Stomach (tissue), 9 donors: Measurements from ENCODE around the gene RNF123. TPM values are rescaled to one million over a fixed set of nuclear protein-coding genes. Genes with fewer than 3 reads are reported as not detected.
A peak's percentile ranks its signal among the peaks of the same experiment; 100 is the strongest.

Experiments used
- DNase-seq, 2 donors: peaks; one replicate each; pipeline versions ENCODE4 v3.0.0 to v3.0.0-alpha.2; 2013 to 2019
- H3K27ac ChIP-seq, 5 donors: fragments of 200-600 bp in 4 of 5; sonication (generic) in 4 of 5; one replicate each; pipeline ENCODE4 v1.5.1; 2013 to 2019; ENCODE audit warnings: mild to moderate bottlenecking in 1 of 5, moderate library complexity in 1 of 5
- H3K27me3 ChIP-seq, 3 donors: fragments of 200-600 bp; sonication (generic); one replicate each; pipeline ENCODE4 v1.5.1; 2017 to 2019; ENCODE audit warnings: mixed run types in 1 of 3
- H3K36me3 ChIP-seq, 4 donors: fragments of 200-600 bp; sonication (generic); 1 replicate in 3 of 4; 2 replicates in 1 of 4; pipeline ENCODE4 v1.5.1; 2016 to 2019
- H3K4me1 ChIP-seq, 4 donors: fragments of 200-600 bp; sonication (generic); one replicate each; pipeline ENCODE4 v1.5.1; 2016 to 2019
- H3K4me3 ChIP-seq, 4 donors: fragments of 200-600 bp; sonication (generic) in 3 of 4; one replicate each; pipeline ENCODE4 v1.5.1; 2016 to 2019; ENCODE audit warnings: mild to moderate bottlenecking in 1 of 4
- H3K9me3 ChIP-seq, 4 donors: fragments of 200-600 bp; sonication (generic); one replicate each; pipeline ENCODE4 v1.5.1; 2016 to 2019
- CTCF ChIP-seq, 7 experiments: fragments of 450-650 bp in 4 of 7; fragments of 200-600 bp in 3 of 7; sonication (generic) in 3 of 7; IDR thresholded peaks; one replicate each; pipeline ENCODE4 v1.5.1; 2016 to 2019; ENCODE audit warnings: antibody characterized with exemption in 7 of 7, control low read depth in 2 of 7, mild to moderate bottlenecking in 1 of 7
- EP300 ChIP-seq: sonication (generic); formaldehyde crosslinking; IDR thresholded peaks from one replicate; pipeline ENCODE4 v1.6.1; 2017; ENCODE audit warnings: antibody characterized with exemption
- POLR2A ChIP-seq, 4 donors: fragments of 450-650 bp; IDR thresholded peaks; one replicate each; pipeline ENCODE4 v1.6.1; 2016; ENCODE audit warnings: antibody characterized with exemption in 4 of 4, control low read depth in 2 of 4, mild to moderate bottlenecking in 1 of 4, moderate library complexity in 1 of 4
- POLR2AphosphoS5 ChIP-seq, 3 donors: sonication (generic); formaldehyde crosslinking; IDR thresholded peaks; one replicate each; pipeline ENCODE4 v1.6.1; 2016; ENCODE audit warnings: antibody characterized with exemption in 3 of 3
- WGBS, 5 donors: extraction: QIAGEN DNeasy Blood & Tissue Kit in 3 of 5; methylation state at CpG; one replicate each; pipeline versions ENCODE4 v1.1.5 to v1.1.7; 2013 to 2018; 5-methylcytosine and 5-hydroxymethylcytosine counted together
- intact Hi-C: fragments of 100-400 bp; cut with DNase I; formaldehyde crosslinking; loops from one replicate; pipeline ENCODE4 v1.15.1; 2023; ENCODE audit warnings: low total_unique reads
- polyA plus RNA-seq, 3 donors: library from polyadenylated mRNA; stranded (reverse); fragments of 200-250 nt; gene quantifications; one replicate each; pipeline ENCODE4 v1.2.3, GENCODE V29; 2013
- total RNA-seq, 5 donors: library from RNA; depleted of rRNA; stranded (reverse); fragments of >200 nt; gene quantifications; one replicate each; pipeline versions ENCODE4 v1.1.0 to v1.2.3, GENCODE V29; 2014 to 2016
- donor health status: healthy with polysubstance abuse.
- donor health status: Bipolar disorder and iron deficiency.
- donor health status: healthy.

RNF123 gene
- total and polyA plus RNA-seq, 8 donors: 18.1 to 75.4 (median 26.6) TPM

DNA sequence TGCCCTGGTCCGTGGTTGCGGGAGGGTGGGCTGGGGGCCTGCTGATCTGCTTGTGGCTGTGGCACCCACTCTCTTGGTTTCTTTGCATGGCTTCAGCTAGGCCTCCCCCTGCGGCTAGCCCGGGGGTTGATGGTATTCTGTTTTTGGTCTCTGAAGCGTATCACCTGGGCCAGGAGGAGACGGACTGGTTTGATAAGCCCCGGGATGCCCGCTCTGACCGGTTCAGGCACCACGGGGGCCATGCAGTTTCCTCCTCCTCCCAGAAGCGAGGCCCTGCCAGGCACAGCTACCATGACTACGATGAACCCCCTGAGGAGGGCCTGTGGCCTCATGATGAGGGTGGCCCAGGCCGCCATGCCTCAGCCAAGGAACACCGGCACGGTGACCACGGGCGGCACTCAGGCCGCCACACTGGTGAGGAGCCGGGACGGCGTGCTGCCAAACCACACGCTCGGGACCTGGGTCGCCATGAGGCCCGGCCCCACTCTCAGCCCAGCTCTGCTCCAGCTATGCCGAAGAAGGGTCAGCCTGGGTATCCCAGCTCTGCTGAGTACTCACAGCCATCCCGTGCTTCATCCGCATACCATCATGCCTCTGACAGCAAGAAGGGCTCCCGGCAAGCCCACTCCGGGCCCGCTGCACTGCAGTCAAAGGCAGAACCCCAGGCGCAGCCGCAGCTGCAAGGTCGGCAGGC lies 26.5 kb upstream of the RNF123 start:
- Histone ChIP-seq H3K36me3 (no peaks in the 10 kb centered on the region), H3K4me3 (no peak overlapping the region), H3K27me3 (peaks cover 0 to 22% (median 0%) of the 10 kb centered on the region in 3 donors), H3K4me1 (peaks cover 0 to 20% (median 4%) of the 10 kb centered on the region in 4 donors), H3K9me3 (no peaks in the 10 kb centered on the region), H3K27ac (no peak overlapping the region)
- no peak for DNase-seq
- no peak for TF ChIP-seq POLR2AphosphoS5 (IDR thresholded peaks at IDR 0.05)
- no peak for TF ChIP-seq CTCF (IDR thresholded peaks at IDR 0.05)
- no peak for TF ChIP-seq POLR2A (IDR thresholded peaks at IDR 0.05)
- TF ChIP-seq EP300: no peak
- intact Hi-C loops: no loop called here
- 93 to 98% (median 94%) methylated on average over 13 to 34 of the region's 34 CpGs for WGBS, 5 donors

DNA sequence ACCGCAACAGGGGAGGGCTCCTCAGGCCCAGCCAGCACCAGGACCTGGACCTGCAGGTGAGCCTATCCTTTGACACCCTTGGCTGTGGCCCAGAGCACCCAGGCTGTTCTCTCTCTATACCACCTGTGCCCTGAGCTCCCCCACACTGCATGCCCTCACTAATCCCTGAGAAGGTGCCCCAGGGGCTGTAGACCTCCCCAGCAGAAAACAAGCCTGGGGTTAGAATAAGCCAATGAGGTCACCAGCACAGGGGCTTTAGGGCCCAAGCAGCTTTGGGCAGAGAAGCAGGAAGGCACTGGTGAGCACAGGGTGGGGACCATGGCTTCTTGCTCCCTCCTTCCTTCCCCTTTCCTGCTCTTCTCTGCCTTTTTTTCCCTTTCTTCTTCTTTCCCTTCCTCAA lies 25.5 kb upstream of the RNF123 start:
- Histone ChIP-seq H3K27ac (no peak overlapping the region), H3K4me3 (no peak overlapping the region), H3K4me1 (peaks cover 0 to 25% (median 7%) of the 10 kb centered on the region in 4 donors), H3K27me3 (peaks cover 0 to 24% (median 0%) of the 10 kb centered on the region in 3 donors), H3K36me3 (no peaks in the 10 kb centered on the region), H3K9me3 (no peaks in the 10 kb centered on the region)
- no peak for DNase-seq
- 81 to 100% (median 98%) methylated on average over 1 of the region's 1 CpG; no CpG with 5 or more reads in 1 of the 5 donors for WGBS, 5 donors
- TF ChIP-seq POLR2AphosphoS5 (IDR thresholded peaks at IDR 0.05): no peak
- no peak for TF ChIP-seq POLR2A (IDR thresholded peaks at IDR 0.05)
- no peak for TF ChIP-seq CTCF (IDR thresholded peaks at IDR 0.05)
- no peak for TF ChIP-seq EP300
- intact Hi-C loops: no loop called here

GRCh38 chr3:49664300-49664699 lies 25.1 kb upstream of the RNF123 start:
- H3K9me3 ChIP-seq: no peaks in the 10 kb centered on the region
- no peak overlapping the region for H3K4me3 ChIP-seq
- no peaks in the 10 kb centered on the region for H3K36me3 ChIP-seq
- 81 to 95% (median 93%) methylated on average over 9 to 11 of the region's 11 CpGs for WGBS, 5 donors
- H3K27ac ChIP-seq: no peak overlapping the region
- TF ChIP-seq EP300 (no peak), POLR2AphosphoS5 (IDR thresholded peaks at IDR 0.05) (no peak), CTCF (IDR thresholded peaks at IDR 0.05) (no peak), POLR2A (IDR thresholded peaks at IDR 0.05) (no peak)
- H3K4me1 ChIP-seq: peaks cover 0 to 30% (median 11%) of the 10 kb centered on the region in 4 donors
- no peak for DNase-seq
- intact Hi-C loops: no loop called here
- peaks cover 0 to 24% (median 0%) of the 10 kb centered on the region in 3 donors for H3K27me3 ChIP-seq

DNA sequence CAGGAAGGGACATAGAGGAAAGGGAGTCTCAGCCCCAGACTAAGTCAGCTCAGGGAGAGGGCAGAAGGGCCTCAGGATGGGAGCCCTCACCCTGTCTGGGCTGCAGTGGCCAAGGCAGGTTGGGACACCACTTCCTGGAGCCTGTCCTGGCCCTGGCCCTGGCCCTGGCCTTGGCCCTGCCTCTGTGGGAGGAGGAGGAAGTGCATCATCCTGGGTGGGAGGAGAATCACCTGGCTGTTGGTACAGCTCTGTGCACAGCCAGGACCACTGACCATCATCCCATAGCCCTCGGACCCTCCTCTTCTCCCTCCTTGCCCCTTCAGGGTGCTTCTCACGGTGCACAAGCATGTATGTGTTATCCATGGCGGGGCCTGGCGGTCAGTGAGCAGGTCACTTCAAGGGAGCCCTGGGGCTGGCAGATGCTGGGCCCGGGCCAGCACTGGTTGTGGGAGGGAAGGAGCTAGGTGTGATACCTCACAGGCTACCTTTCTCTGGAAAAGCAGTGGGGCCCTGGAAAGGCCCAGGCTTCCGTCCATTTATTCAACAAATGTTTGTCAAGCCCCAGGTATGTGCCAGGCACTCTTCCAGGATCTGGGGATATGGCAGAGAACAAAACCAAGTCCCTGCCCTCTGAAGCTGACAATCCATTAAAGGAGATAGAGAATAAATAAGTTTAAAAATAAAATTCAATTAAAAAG lies 23.4 kb upstream of the RNF123 start:
- Histone ChIP-seq H3K27me3 (peaks cover 0 to 24% (median 0%) of the 10 kb centered on the region in 3 donors), H3K4me3 (no peak overlapping the region), H3K36me3 (no peaks in the 10 kb centered on the region), H3K4me1 (peaks cover 0 to 33% (median 12%) of the 10 kb centered on the region in 4 donors), H3K9me3 (no peaks in the 10 kb centered on the region), H3K27ac (peak overlapping the region; percentile 6 to 67 (median 33))
- DNase-seq: peak in 1 of 2 donors; percentile 69
- TF ChIP-seq EP300: no peak
- no peak for TF ChIP-seq POLR2AphosphoS5 (IDR thresholded peaks at IDR 0.05)
- TF ChIP-seq POLR2A (IDR thresholded peaks at IDR 0.05): no peak
- no peak for TF ChIP-seq CTCF (IDR thresholded peaks at IDR 0.05)
- whole genome bisulfite sequencing, 5 donors: 39 to 60% (median 49%) methylated on average over 6 of the region's 6 CpGs
- intact Hi-C loops: loop anchor here (5.0 kb wide), 1 partner anchor 124 kb away; no protein-coding TSS in a partner anchor
